NK-92 treated with Interleukin-12 subunit alpha and Interleukin-12 subunit beta, amount 100 ng/mL, for 24 hours (cell line): ENCODE measurements around the gene VMA21.

Experiments
- DNase-seq: peaks from one replicate; lab custom pipeline; 2025; lab: John Stamatoyannopoulos, UW

Gene VMA21, protein sequence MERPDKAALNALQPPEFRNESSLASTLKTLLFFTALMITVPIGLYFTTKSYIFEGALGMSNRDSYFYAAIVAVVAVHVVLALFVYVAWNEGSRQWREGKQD

DNA sequence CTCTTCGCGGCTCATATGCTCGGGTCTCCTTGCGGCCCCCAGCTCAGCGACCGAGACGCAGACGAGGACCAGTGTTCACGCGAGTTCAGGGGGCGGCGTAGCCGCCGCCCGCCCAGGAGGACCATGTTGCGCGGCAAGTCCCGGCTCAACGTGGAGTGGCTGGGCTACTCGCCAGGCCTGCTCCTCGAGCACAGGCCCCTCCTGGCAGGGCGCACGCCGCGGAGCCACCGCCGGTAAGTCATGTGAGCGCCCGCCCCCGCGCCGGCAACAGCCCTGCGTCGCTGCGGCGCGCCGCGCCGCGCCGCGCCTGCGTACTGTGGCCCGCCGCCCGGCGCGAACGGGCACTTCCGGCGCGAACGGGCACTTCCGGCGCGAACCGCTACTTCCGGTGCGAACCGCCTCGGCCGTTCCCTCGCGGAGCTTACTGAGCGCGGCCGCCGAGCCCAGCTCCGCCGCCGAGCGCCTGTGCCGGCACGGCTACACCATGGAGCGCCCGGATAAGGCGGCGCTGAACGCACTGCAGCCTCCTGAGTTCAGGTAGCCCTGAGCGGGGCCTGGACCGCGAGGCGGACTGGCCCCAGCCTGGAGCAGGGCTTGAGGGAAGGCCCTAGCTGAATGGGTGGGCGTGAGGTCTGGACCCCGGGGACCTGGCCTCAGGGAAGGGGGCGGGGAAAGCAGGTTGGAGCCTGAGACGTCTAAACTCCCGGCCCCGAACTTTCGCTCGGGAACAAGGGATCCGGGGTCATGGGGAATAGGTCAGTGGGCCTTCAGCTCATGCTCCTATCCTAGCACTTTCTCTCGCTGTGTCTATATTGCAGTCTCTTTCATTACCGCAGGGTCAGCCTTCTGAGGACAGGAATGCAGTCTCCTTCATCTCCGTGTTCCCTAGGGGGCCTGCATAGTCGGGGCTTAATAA is at the start of gene VMA21:
TSS of gene VMA21 (plus strand) at position 382 of the 916 bp plus-strand sequence. CDS start at position 485, 103 bp downstream.
- peak; percentile 46 for DNase-seq

DNA sequence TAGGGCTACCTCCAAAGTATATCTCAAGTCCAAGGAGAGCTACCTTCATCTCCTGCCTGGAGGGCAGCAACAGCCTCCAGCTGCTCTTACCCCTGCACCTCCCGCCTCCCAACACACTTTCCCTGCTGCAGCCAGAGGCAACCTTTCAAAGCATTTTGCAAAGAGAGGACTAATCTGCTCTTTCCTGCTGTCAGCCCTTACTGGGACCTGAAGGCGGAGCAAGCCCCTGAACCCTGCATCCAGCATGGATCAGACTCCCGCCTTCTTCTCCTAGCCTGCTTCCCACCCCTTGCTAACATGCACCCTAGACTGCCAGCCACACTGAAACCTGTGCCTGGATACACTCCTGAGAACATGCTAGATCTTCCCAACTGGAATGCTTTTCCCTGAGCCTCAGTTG is 37.7 kb upstream of the VMA21 start:
- no peak for DNase-seq

DNA sequence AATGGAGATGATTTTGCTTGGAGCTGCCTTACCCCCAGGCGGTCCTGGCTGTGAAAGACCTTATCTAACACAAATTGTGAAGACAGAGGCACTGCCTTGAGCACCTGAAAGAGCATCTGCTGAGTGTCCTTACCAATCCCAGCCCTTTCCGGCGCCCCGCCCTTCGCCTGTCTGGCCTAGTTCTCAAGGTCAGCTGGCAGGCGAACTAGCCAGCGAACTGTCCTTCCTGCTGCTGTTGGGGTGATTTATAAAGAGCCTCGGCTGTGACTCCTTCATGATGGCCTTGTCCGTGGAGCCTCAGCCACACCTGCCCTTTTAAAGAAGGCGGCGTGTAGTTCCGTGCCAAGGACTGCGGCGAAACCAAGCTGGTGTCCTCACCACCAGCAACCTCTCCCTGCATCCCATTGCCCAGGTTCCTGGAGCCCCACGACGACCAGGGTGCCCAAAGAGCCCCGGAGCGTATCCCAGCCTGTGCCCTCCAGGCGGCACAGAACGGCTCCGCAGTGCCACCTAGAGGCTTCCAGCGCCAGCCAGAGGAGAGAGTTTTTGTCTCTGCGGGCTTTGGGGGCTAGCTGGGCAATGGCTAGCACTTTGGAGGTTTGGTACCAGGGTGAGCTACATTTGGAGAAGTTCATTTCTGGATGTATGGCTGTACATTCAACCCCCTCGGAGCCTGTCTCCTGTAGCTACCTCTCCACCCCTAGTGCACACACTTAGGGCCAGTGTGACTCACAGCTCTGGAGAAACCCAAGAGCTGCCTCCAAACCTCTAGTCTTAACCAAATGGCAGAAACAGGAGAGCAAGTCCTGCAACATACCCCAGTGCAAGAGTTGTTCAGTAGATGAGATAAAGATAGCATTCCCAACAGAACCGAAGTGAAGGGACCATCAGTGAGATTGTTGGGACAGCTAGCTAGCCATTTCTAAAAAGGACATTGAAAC is 36.8 kb upstream of the VMA21 start:
- DNase-seq = no peak

DNA sequence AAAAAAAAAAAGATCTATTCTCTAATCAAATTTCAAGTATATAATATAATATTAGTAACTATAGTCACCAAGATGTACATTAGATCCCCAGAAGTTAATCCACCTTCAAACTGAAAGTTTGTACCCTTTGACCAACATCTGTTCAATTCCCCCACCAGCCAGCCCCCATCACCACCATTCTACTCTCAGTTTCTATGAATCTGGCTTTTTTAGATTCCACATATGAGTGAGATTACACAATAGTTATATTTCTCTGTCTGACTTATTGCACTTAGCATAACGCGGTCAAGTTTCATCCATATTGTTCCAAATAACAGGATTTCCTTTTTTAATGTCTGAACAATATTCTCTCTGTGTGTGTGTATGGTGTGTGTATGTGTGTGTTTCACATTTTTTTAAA is 33.7 kb upstream of the VMA21 start:
- DNase-seq = no peak

DNA sequence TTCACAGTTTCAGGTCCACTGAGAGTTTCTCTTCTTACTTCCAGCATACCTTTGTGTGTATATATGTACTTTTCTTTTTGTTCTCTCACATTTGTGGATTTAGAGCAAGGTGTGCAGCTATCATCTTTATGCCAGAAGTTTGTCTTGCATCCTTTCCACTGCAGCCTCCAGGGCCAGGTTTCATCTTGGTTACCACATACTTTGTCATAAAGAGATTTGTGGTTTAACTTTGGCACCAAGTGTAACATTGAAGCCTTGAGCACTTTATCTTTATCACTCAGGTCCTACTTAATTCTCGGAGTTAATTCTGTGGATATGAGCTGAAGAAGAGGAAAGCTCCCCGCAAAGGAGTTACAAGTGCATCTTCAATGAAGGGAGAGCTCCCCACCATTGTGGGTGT is 31.4 kb upstream of the VMA21 start:
- no peak for DNase-seq

DNA sequence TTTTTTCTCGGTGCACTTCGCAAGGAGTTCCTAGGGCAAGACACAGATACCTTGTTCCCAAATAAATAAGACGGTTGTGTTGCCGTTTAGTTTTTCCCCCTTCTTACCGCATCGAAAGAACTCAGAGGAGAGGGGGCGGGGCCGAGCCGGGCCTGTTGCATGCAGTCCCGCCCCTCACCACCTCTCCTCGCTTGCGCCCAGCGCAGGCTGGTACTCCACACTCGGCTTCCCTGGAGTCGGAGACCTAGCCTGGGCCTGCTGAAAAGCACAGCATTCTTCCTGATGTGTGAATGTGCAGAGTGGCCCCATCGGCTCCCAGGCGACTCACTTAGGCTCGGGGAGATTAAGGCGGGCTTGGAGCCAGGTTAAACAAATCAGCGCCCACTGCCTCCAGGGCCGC is 26.1 kb upstream of the VMA21 start:
- no peak for DNase-seq

DNA sequence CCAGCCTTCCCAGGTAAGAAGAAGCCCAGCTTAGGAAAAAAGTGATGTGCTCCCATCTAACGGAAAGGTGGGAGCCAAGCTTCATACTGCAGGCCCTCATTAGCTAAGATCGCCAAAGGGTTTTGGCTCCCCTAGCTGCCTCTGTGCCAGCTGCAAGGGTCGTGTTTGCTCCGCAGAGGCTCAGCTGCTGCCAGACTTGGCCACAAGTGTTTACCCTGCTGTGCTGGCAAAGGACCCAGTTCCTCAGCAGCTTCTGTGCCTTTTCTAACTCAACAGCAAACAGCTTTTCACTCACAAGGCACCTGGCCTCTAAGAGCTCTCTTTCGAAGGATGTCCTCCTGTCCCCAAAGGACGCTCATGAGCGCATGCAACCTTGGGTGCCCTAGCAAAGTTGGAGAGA is 12.2 kb upstream of the VMA21 start:
- no peak for DNase-seq

DNA sequence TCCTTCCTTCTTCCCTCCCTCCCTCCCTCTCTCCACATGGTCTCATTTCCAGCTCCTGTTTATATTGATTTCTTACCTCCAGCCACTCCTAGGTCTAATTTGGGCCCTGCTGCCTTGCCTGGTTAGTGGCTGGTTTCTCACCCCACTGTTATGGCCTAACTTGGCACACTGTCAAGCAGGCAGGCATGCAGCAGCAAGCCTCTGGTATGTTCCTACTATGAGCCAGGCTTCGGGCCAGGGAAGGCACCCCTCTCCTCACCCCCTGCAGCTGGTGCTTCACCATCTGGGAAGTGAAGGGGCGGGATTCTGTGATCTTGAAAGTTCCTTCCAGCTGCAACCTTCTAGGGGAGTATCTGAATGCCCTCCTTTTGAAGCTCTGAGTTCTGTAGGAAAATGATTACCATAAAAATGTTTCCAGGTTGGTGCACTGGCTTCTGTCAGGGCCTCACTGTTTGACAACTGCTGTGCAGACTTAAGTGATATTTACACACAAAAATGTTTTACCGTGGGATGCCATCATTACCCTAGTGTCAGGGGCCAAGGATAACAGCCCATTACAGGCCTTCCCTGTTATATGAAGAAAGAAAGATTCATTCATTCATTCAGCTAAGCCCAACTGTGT is 10.1 kb upstream of the VMA21 start:
- no peak for DNase-seq

DNA sequence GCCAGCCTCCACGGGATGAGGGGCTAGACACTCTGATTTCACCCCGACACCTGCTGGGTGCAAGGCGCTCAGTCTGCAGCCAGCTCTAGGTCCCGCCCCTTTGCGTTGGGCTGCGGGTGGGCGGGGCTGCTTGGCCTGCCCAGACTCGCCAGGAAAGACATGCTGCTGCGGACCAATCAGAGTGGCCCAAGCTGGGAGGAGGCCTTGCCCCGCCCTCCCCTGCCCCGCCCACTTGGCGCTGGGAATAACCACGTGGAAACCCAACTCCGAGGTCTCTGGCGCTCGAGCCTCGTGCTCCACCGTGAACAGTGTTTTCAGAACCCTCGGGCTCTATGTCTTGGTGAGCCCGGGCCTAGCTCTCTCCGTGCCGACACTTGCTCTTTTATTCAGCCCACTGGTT is 5.3 kb upstream of the VMA21 start:
- no peak for DNase-seq

DNA sequence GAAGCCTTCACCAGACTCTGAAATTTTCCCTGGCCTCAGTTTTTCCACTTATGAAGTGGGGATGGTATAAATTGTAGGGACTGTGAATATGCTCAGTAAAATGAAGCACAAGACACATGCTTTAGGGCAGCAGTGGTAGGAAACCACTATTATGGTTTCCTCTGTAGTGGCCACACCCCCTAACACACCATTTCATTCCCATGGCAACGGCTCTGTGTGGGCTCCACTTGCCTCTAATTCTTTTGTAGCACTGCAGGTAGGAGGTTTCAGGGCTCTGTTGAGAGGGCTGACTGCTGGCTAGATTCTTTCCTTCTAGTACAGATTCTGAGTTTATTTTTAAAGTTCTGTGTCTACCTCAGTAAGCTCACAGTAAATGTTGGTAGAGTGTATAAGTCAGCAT is 3.5 kb upstream of the VMA21 start:
- DNase-seq = no peak

DNA sequence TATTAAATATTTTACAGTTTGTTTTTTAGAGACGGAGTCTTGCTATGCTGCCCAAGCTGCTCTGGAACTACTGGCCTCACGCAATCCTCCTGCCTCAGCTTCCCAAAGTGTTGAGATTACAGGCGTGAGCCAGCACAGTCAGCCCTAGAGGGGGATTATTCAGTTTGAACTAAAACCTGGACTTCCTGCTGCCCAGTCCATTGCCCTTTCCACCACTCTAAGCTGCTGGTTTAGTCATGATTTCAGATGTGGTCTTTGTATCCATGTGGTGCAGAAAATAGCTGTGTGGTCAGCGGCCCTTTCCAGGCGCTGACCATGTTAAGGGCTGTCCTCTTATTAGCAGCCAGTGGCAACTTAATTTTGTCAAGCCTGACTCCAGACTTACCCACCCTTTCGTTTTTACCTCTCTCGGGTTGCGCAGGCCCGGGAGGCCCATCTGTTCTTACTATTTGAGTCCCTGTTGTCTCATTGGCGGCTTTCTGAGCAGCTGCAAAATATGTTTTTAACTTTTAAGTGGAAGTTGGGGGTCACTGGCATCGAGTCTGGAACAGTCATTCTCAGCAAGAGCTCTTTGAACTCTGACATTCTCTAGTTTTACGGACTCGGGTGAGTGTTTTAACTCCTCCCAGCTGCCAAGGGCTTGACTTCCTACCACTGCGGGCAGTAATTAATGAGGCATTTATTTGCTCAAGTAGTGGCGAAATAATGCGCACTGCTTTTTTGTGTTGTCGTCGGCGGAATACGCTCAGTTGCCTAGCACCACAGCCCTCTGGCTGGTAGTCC is 773 bp upstream of the VMA21 start:
- no peak for DNase-seq

DNA sequence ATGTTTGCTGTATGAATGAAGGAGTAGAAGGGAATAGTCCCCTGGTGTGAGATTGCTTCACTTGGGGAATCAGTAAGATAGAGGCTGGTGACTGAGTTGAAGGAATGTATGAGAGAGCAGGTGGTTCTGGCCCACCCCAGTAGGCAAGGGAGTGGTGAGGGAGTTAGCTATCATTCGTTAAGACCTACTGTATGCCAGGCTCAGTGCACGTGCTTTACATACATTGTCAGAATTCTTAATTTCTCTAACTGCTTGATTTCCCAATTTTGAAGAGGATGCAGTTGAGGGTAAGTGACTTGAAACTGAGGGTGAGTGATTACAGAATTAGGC is 700 bp downstream of the VMA21 start:
- DNase-seq = no peak

DNA sequence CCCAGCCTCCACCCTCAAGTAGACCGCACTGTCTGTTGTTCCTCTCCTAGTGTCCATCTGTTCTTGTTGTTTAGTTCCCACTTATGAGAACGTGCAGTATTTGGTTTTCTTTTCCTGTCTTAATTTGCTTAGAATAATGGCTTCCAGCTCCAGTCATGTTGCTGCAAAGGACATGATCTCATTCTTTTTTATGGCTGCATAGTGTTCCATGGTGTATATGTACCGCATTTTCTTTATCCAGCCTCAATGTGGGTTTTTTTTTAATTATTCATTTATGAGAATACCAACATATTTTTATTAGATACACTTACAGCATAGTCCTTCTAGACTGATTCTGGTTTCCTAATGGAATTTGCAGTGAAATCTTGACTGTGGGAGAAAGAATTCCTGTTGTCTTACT is 1.3 kb downstream of the VMA21 start:
- DNase-seq = no peak

DNA sequence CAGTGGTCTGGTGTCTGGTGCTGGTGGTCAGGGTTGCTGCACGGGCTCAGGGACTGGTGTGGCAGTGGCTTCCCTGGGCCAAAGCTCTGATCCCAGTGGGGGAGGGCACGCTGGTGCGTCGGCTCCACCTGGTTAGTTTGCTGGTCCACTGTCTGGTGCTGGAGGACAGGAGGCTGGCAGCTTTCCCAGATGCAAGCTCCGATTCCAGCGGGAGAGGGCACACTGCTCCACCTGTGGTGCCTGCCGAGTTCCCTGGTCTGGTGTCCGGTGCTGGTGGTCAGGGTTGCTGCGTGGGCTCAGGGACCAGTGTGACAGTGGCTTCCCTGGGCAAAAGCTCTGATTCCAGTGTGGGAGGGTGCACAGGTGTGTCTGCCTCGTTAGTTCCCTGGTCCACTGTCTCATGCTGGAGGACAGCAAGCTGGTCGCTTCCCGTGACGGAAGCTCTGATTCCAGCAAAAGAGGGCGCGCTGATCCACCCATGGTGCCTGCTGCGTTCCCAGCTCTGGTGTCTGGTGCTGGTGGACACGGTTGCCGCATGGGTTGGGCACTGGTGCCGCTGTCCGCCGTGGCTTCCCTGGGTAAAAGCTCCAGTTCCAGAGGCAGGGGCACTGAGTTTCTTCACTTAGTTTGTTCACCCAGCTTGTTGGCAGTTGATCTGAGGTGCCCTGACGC is 5.8 kb downstream of the VMA21 start:
- no peak for DNase-seq

DNA sequence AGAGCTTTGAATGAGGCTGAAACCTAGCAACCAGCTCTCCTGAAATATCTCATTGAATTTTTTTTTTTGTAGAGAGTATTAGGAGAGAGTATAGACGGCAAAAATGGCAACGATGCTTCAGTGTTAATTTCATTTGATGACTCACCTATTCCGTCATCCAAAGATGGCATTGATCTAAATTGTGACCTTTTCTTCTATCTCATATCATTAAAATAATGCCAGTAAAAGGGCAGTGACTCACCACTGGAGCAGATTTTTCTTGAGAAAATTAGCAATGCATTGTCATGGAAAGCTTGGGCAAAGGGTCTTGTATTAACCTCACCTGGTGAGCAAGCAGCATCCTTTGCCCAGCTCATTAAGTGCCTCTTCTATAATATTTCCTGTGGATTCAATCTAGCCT is 19.6 kb downstream of the VMA21 start:
- DNase-seq = no peak

DNA sequence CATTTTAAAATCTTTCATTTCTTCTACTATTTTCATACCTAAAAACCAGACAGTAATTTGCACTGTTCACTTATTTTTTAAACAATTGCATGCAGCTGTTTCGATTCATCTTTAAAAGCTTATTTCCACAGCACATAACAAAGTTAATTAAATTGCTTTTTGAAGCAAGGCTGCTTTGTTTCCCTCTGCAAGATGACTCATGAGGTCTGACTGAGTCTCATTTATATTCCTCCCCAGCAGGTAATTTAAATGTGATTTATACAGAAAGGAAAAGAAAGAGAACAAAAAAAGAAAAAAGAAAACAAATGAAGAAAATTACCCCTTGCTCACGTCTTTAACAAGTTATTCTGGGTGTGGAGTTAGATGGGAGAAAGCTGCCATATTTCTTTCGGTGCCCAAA is 22.8 kb downstream of the VMA21 start:
- no peak for DNase-seq

DNA sequence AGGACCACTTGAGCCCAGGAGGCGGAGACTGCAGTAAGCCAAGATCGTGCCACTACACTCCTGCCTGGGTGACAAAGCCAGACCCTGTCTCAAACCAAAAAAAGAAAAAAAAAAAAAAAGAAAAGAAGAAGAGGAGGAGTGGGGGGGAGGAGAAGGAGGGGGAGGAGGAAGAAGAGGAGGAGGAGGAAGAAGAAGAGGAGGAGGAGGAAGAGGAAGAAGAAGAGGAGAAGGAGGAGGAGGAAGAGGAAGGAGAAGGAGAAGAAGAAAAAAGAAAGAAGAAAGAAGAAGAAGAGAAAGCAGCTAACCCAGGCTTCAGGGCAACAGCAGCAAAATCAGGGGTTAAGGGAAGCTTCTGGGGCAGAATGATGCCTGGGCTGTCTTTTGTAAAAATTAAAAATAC is 27.5 kb downstream of the VMA21 start:
- DNase-seq = no peak

DNA sequence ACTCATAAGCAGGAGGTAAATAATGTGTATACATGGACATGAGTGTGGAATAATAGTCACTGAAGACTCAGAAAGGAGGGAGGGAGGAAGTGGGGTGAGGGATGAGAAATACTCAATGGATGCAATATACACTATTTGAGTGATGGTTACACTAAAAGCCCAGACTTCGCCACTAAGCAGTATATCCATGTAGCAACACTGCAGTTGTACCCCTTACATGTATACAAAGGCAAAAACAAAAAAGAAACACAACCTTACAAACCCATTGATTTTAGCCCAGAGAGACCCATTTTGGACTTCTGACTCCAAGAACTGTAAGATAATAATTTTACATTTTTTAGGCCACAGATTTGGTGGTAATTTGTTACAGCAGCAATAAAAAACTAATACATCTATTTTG is 51.5 kb downstream of the VMA21 start:
- DNase-seq = no peak

DNA sequence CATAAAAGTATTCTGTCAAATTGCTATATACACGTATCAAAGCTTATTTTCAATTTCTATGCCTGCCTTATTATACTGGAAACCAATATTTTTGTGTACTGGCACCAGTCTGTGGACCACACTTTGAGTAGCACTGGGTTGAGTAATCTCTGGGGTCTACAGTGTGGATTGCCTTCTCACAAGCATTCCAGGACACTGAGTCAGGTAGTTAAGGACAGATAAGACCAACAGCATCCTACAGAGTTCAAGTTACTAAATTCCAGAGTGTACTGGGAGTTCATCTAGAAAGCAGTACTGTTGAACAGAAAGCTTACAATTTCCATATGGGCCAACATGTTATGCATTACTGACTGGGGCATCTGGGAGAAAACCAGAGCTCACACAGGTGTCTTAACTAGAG is 61.8 kb downstream of the VMA21 start:
- no peak for DNase-seq
